Endothelial cell of umbilical vein (primary cell): ENCODE data around the gene DPEP2. TPM values are rescaled to one million over a fixed set of nuclear protein-coding genes. Genes with fewer than 3 reads are reported as not detected.

Experiments
- BruUV-seq: library from RNA; stranded (reverse); fragments of 400-500 nt; replicated peaks from 2 replicates; lab custom pipeline; 2021; lab: Mats Ljungman, UMichigan
- CTCF ChIA-PET: fragments of 300-600, 350-600 bp; sonication (Branson Sonifier 250); formaldehyde crosslinking; loops from one replicate; lab custom pipeline; 2021; ENCODE audit warnings: antibody characterized with exemption, inconsistent platforms; lab: Charles Lee
- POLR2A ChIA-PET: fragments of 300-600, 350-600 bp; sonication (Branson Sonifier 250); formaldehyde crosslinking; loops from one replicate; lab custom pipeline; 2021; ENCODE audit warnings: antibody characterized with exemption, inconsistent platforms; lab: Charles Lee
- DNase-seq: peaks from one replicate; pipeline ENCODE4 v3.0.0-alpha.2; 2011; ENCODE audit warnings: low read depth, low spot score
- FAIRE-seq: peaks from 2 replicates; lab custom pipeline; 2011; peaks lifted over from hg19 to GRCh38; lab: Jason Lieb, UNC
- H2AFZ ChIP-seq: 2 replicates; pipeline ENCODE4 v1.6.0; 2012; ENCODE audit warnings: low read depth, low read length, control low read depth, inconsistent platforms
- H3K27ac ChIP-seq: 2 replicates; pipeline ENCODE4 v1.5.1; 2011; ENCODE audit warnings: low read depth, mild to moderate bottlenecking, control low read depth, low read length, moderate library complexity; ENCODE audit not compliant: insufficient read depth
- H3K27me3 ChIP-seq, 2 experiments: 2 replicates each; pipeline versions ENCODE4 v1.6.0 to v1.6.1; 2011; ENCODE audit warnings: low read length in 2 of 2, mixed read lengths in 1 of 2; ENCODE audit not compliant: control insufficient read depth in 2 of 2, insufficient read depth in 2 of 2
- H3K36me3 ChIP-seq, 2 experiments: 2 replicates in 1 of 2; 3 replicates in 1 of 2; pipeline ENCODE4 v1.5.1; 2011; ENCODE audit warnings: low read length in 2 of 2, mild to moderate bottlenecking in 1 of 2, moderate library complexity in 1 of 2; ENCODE audit not compliant: control insufficient read depth in 2 of 2, insufficient read depth in 2 of 2; ENCODE audit errors: extremely low read depth in 1 of 2
- H3K4me1 ChIP-seq: 3 replicates; pipeline ENCODE4 v1.5.1; 2011; ENCODE audit warnings: mild to moderate bottlenecking, low read length; ENCODE audit not compliant: control insufficient read depth, insufficient read depth; ENCODE audit errors: extremely low read depth
- H3K4me2 ChIP-seq: 2 replicates; pipeline ENCODE4 v1.6.1; 2011; ENCODE audit warnings: low read length, control low read depth, mixed read lengths; ENCODE audit not compliant: insufficient read depth
- H3K4me3 ChIP-seq, 3 experiments: fragments of 200-600 bp in 1 of 3; sonication (generic), shearing (Covaris generic) in 1 of 3; replicated peaks in 1 of 3; 2 replicates each; pipeline ENCODE4 v1.5.1; 2011 to 2016; ENCODE audit warnings: control low read depth in 3 of 3, low read length in 3 of 3, mild to moderate bottlenecking in 2 of 3, inconsistent platforms in 1 of 3, low read depth in 1 of 3, moderate library complexity in 1 of 3; ENCODE audit not compliant: insufficient read depth in 1 of 3
- H3K79me2 ChIP-seq: 2 replicates; pipeline ENCODE4 v1.6.0; 2012; ENCODE audit warnings: low read length, inconsistent platforms; ENCODE audit not compliant: control insufficient read depth, insufficient read depth
- H3K9ac ChIP-seq: replicated peaks from 2 replicates; pipeline ENCODE3; 2011; ENCODE audit warnings: low read length, control low read depth; ENCODE audit not compliant: insufficient read depth; ENCODE audit errors: extremely low read depth
- H3K9me1 ChIP-seq: replicated peaks from 3 replicates; pipeline ENCODE4 v1.6.0; 2011; ENCODE audit warnings: mild to moderate bottlenecking, low read length; ENCODE audit not compliant: control insufficient read depth, insufficient read depth; ENCODE audit errors: extremely low read depth
- H3K9me3 ChIP-seq: replicated peaks from 2 replicates; pipeline ENCODE4 v1.5.1; 2012; ENCODE audit warnings: low read length, inconsistent platforms; ENCODE audit not compliant: control insufficient read depth, insufficient read depth
- H4K20me1 ChIP-seq: replicated peaks from 2 replicates; pipeline ENCODE3; 2011; ENCODE audit warnings: mild to moderate bottlenecking, low read length; ENCODE audit not compliant: control insufficient read depth, insufficient read depth; ENCODE audit errors: extremely low read depth
- EZH2 ChIP-seq: IDR thresholded peaks from 2 replicates; pipeline ENCODE4 v1.6.1; 2012; ENCODE audit warnings: borderline replicate concordance, low read depth, mild to moderate bottlenecking, moderate library complexity, low read length, inconsistent platforms; ENCODE audit not compliant: severe bottlenecking
- GATA2 ChIP-seq: IDR thresholded peaks from 2 replicates; pipeline ENCODE4 v1.7.0; 2011; ENCODE audit warnings: low read depth, mild to moderate bottlenecking, moderate library complexity, mixed read lengths, low read length; ENCODE audit not compliant: insufficient read length, insufficient read depth
- JUN ChIP-seq: IDR thresholded peaks from 2 replicates; pipeline ENCODE4 v1.6.1; 2011; ENCODE audit warnings: borderline replicate concordance, low read depth; ENCODE audit not compliant: insufficient read length, insufficient read depth
- MYC ChIP-seq: IDR thresholded peaks from one replicate; pipeline ENCODE4 v1.6.1; 2011; ENCODE audit warnings: mild to moderate bottlenecking, low read depth, low read length
- POLR2A ChIP-seq: IDR thresholded peaks from 2 replicates; pipeline ENCODE4 v1.6.1; 2012; ENCODE audit warnings: low read depth, mild to moderate bottlenecking, control low read depth, low read length
- POLR2AphosphoS5 ChIP-seq: IDR thresholded peaks from 2 replicates; pipeline ENCODE4 v1.6.1; 2012; ENCODE audit warnings: low read depth, mild to moderate bottlenecking, control low read depth, low read length, moderate library complexity; ENCODE audit not compliant: insufficient read depth
- dilution Hi-C: fragments of 300-500 bp; cut with MboI; formaldehyde crosslinking; loops from one replicate; pipeline ENCODE4 v1.15.0; 2019; ENCODE audit warnings: low sequenced_read_pairs; ENCODE audit not compliant: extremely low pct_ligation_motif_present
- intact Hi-C: fragments of 100-400 bp; cut with micrococcal nuclease; formaldehyde crosslinking; loops from one replicate; pipeline ENCODE4 v1.10.0; 2022
- polyA plus RNA-seq, 4 experiments: library from polyadenylated mRNA; depleted of rRNA in 3 of 4; stranded (reverse) in 3 of 4; unstranded in 1 of 4; fragments of >200 nt; gene quantifications; 2 replicates each; pipeline versions ENCODE4 v1.2.1 to v1.2.3, GENCODE V29; 2011 to 2012; ENCODE audit warnings: missing spikeins in 1 of 4
- total RNA-seq: library from RNA; stranded (reverse); gene quantifications from 2 replicates; pipeline ENCODE4 v1.2.3, GENCODE V29; 2021
- TF ChIP-seq, protein P1 (sequence below): IDR thresholded peaks from 2 replicates; pipeline ENCODE4 v1.6.1; 2011; ENCODE audit not compliant: insufficient read depth, insufficient read length
- TF ChIP-seq, protein P2 (sequence below), 2 donors: IDR thresholded peaks; 1 replicate in 1 of 2; 2 replicates in 1 of 2; pipeline ENCODE4 v1.5.1; 2011; ENCODE audit warnings: low read length in 2 of 2, mild to moderate bottlenecking in 2 of 2, moderate library complexity in 2 of 2, control low read depth in 1 of 2, inconsistent platforms in 1 of 2, low read depth in 1 of 2; ENCODE audit not compliant: insufficient read depth in 1 of 2; ENCODE audit errors: extremely low read depth in 1 of 2

The DPEP2 gene
- total and polyA plus RNA-seq, 2 donors (not counting 3 experiments of a cell fraction or from before 2014, with no cell fraction given), result 0.27 to 1.8 TPM

DNA sequence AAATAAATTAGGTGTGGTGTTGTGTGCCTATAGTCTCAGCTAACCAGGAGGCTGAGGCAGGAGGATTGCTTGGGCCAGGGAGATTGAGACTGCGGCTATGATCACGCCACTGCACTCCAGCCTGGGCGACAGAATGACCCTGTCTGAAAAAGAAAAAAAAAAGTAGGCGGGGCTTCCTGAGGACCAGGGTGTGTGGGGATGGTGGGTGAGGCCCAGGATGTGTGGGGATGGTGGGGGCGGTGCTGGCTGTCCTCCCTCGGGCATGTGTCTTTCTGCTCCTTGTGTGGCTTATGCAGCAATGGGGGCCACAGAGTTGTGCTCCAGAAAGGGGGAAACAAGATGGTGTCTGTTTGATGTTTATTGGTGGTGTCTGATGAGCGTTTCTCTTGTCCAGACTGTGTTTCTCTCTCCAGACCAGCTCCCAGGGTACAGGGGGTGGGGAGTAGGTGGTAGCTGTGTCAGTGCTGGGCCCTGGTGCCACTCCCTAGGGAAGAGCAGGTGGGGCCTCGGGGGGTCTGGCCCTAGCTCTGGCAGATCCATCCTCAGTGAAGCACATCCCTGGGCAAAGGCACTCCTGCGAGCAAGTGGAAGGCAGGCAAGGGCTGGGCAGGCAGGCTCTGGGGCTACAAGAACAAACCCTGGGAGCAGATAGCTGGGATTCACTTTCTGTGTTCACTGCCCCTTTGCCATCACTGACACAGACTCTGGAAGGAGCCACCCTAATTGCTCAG, 57.6 kb downstream of the DPEP2 start:
- peaks cover 6% of the 10 kb centered on the region for H3K4me1 ChIP-seq
- no peak overlapping the region for H3K9ac ChIP-seq
- intact Hi-C loops, result no loop called here
- dilution Hi-C loops, result no loop called here
- CTCF ChIA-PET, result interaction anchor here (0.6 to 3.1 kb wide), 12 partner anchors 9 to 391 kb away, joined by 3 to 27 read pairs (median 4); partner anchors contain the start of gene ACD
- TF ChIP-seq POLR2AphosphoS5, result no peak
- TF ChIP-seq JUN, result no peak
- no peak for TF ChIP-seq POLR2A
- TF ChIP-seq, protein P1, sequence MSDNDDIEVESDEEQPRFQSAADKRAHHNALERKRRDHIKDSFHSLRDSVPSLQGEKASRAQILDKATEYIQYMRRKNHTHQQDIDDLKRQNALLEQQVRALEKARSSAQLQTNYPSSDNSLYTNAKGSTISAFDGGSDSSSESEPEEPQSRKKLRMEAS, result no peak
- no peak for TF ChIP-seq GATA2
- TF ChIP-seq MYC, result no peak
- TF ChIP-seq EZH2, result no peak
- TF ChIP-seq, protein P2, sequence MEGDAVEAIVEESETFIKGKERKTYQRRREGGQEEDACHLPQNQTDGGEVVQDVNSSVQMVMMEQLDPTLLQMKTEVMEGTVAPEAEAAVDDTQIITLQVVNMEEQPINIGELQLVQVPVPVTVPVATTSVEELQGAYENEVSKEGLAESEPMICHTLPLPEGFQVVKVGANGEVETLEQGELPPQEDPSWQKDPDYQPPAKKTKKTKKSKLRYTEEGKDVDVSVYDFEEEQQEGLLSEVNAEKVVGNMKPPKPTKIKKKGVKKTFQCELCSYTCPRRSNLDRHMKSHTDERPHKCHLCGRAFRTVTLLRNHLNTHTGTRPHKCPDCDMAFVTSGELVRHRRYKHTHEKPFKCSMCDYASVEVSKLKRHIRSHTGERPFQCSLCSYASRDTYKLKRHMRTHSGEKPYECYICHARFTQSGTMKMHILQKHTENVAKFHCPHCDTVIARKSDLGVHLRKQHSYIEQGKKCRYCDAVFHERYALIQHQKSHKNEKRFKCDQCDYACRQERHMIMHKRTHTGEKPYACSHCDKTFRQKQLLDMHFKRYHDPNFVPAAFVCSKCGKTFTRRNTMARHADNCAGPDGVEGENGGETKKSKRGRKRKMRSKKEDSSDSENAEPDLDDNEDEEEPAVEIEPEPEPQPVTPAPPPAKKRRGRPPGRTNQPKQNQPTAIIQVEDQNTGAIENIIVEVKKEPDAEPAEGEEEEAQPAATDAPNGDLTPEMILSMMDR (IDR thresholded peaks at IDR 0.05; ENCODE audit: extremely low read depth in 1 of 2, insufficient read depth in 1 of 2, low read depth in 1 of 2, low read length in 2 of 2), result no peak
- no peaks in the 10 kb centered on the region for H3K9me1 ChIP-seq
- H2AFZ ChIP-seq, result no peak overlapping the region
- FAIRE-seq (no peak), DNase-seq (no peak)
- POLR2A ChIA-PET, result no interaction called here
- no peak overlapping the region for H3K4me3 ChIP-seq
- no TSS peak for BruUV-seq
- no peak overlapping the region for H3K4me2 ChIP-seq
- no peaks in the 10 kb centered on the region for H3K9me3 ChIP-seq
- H3K27me3 ChIP-seq, result no peaks in the 10 kb centered on the region
- no peaks in the 10 kb centered on the region for H4K20me1 ChIP-seq
- no peak overlapping the region for H3K27ac ChIP-seq
- no peaks in the 10 kb centered on the region for H3K79me2 ChIP-seq
- peaks cover 19 to 50% of the 10 kb centered on the region in 2 experiments for H3K36me3 ChIP-seq
